ENCODE measurements around the gene VSIG10L2. TPM values are rescaled to one million over a fixed set of nuclear protein-coding genes. Genes with fewer than 3 reads are reported as not detected.

The VSIG10L2 gene
- total RNA-seq, 1 donor from 2014 or later = not detected

GRCh38 chr11:125918140-125918840, 27.6 kb upstream of the VSIG10L2 start:
- TF ChIP-seq CTCF (IDR thresholded peaks at IDR 0.05) = no peak
- Mint-ChIP-seq H3K27me3 (ENCODE audit: low read depth) (peaks cover 44% of the 10 kb centered on the region), H3K9me3 (ENCODE audit: low read depth) (no peaks in the 10 kb centered on the region), H3K4me3 (ENCODE audit: unreplicated experiment) (no peak overlapping the region), H3K36me3 (ENCODE audit: low read depth) (no peaks in the 10 kb centered on the region), H3K4me1 (ENCODE audit: low read depth) (no peaks in the 10 kb centered on the region), H3K27ac (ENCODE audit: unreplicated experiment) (no peak overlapping the region)
- DNase-seq (ENCODE audit: low spot score) = no peak

- peaks cover 35% of the 10 kb centered on the region for H3K27me3 Mint-ChIP-seq (ENCODE audit: low read depth)
- no peak overlapping the region for H3K4me3 Mint-ChIP-seq (ENCODE audit: unreplicated experiment)
- TF ChIP-seq CTCF (IDR thresholded peaks at IDR 0.05) = no peak
- H3K4me1 Mint-ChIP-seq (ENCODE audit: low read depth) = peaks cover 8% of the 10 kb centered on the region
- DNase-seq (ENCODE audit: low spot score) = no peak
- H3K27ac Mint-ChIP-seq (ENCODE audit: unreplicated experiment) = no peak overlapping the region
- no peaks in the 10 kb centered on the region for H3K9me3 Mint-ChIP-seq (ENCODE audit: low read depth)
- H3K36me3 Mint-ChIP-seq (ENCODE audit: low read depth) = no peaks in the 10 kb centered on the region
These were observed 24.8 kb upstream of the VSIG10L2 start for GRCh38 chr11:125921042-125921441.

GRCh38 chr11:125922156-125922555, 23.7 kb upstream of the VSIG10L2 start:
- Mint-ChIP-seq H3K4me1 (ENCODE audit: low read depth) (peaks cover 8% of the 10 kb centered on the region), H3K27me3 (ENCODE audit: low read depth) (peaks cover 32% of the 10 kb centered on the region), H3K36me3 (ENCODE audit: low read depth) (no peaks in the 10 kb centered on the region), H3K4me3 (ENCODE audit: unreplicated experiment) (no peak overlapping the region), H3K9me3 (ENCODE audit: low read depth) (no peaks in the 10 kb centered on the region), H3K27ac (ENCODE audit: unreplicated experiment) (no peak overlapping the region)
- no peak for TF ChIP-seq CTCF (IDR thresholded peaks at IDR 0.05)
- DNase-seq (ENCODE audit: low spot score) = no peak

GRCh38 chr11:125923012-125923579, 22.7 kb upstream of the VSIG10L2 start:
- Mint-ChIP-seq H3K4me3 (ENCODE audit: unreplicated experiment) (no peak overlapping the region), H3K27me3 (ENCODE audit: low read depth) (peaks cover 30% of the 10 kb centered on the region), H3K9me3 (ENCODE audit: low read depth) (no peaks in the 10 kb centered on the region), H3K27ac (ENCODE audit: unreplicated experiment) (no peak overlapping the region), H3K36me3 (ENCODE audit: low read depth) (no peaks in the 10 kb centered on the region), H3K4me1 (ENCODE audit: low read depth) (peaks cover 8% of the 10 kb centered on the region)
- DNase-seq (ENCODE audit: low spot score) = no peak
- peak; percentile 93 for TF ChIP-seq CTCF (IDR thresholded peaks at IDR 0.05)

GRCh38 chr11:125923633-125924032, 22.2 kb upstream of the VSIG10L2 start:
- Mint-ChIP-seq H3K4me3 (ENCODE audit: unreplicated experiment) (no peak overlapping the region), H3K27me3 (ENCODE audit: low read depth) (peaks cover 27% of the 10 kb centered on the region), H3K36me3 (ENCODE audit: low read depth) (no peaks in the 10 kb centered on the region), H3K27ac (ENCODE audit: unreplicated experiment) (no peak overlapping the region), H3K4me1 (ENCODE audit: low read depth) (peaks cover 8% of the 10 kb centered on the region), H3K9me3 (ENCODE audit: low read depth) (no peaks in the 10 kb centered on the region)
- no peak for DNase-seq (ENCODE audit: low spot score)
- no peak for TF ChIP-seq CTCF (IDR thresholded peaks at IDR 0.05)

Data from chondrocyte (in vitro differentiated cells).